OCI-LY1 (cell line): ENCODE results near the gene RNF34.

ENCODE experiments used
- H2AFZ ChIP-seq: fragments of 200-600 bp; sonication (generic), shearing (Covaris generic); 2 replicates; pipeline ENCODE4 v1.6.0; 2014; ENCODE audit warnings: antibody characterized with exemption, mild to moderate bottlenecking, low read length
- H3F3A ChIP-seq: fragments of 200-600 bp; sonication (generic), shearing (Covaris generic); 2 replicates; pipeline ENCODE4 v1.6.0; 2014; ENCODE audit warnings: mild to moderate bottlenecking, antibody characterized with exemption, low read length, moderate library complexity; ENCODE audit not compliant: insufficient read depth
- H3K27ac ChIP-seq: fragments of 200-600 bp; sonication (generic); 2 replicates; pipeline ENCODE4 v1.5.1; 2014; ENCODE audit warnings: low read length, mixed run types, mild to moderate bottlenecking, low read depth; ENCODE audit not compliant: poor library complexity, severe bottlenecking
- H3K27me3 ChIP-seq: fragments of 200-600 bp; sonication (generic); 2 replicates; pipeline ENCODE4 v1.6.0; 2014; ENCODE audit warnings: antibody characterized with exemption, mild to moderate bottlenecking, low read length, moderate library complexity; ENCODE audit not compliant: insufficient read depth
- H3K36me3 ChIP-seq: fragments of 200-600 bp; sonication (generic); 2 replicates; pipeline ENCODE4 v1.6.1; 2014; ENCODE audit warnings: mild to moderate bottlenecking, antibody characterized with exemption, low read length, moderate library complexity, mixed read lengths; ENCODE audit not compliant: insufficient read depth
- H3K4me1 ChIP-seq: fragments of 200-600 bp; sonication (generic); 2 replicates; pipeline ENCODE4 v1.5.1; 2014; ENCODE audit warnings: mild to moderate bottlenecking, low read length, moderate library complexity; ENCODE audit not compliant: insufficient read depth, severe bottlenecking
- H3K4me2 ChIP-seq: fragments of 200-600 bp; sonication (generic), shearing (Covaris generic); 2 replicates; pipeline ENCODE4 v1.6.1; 2014; ENCODE audit warnings: low read length
- H3K4me3 ChIP-seq: fragments of 200-600 bp; sonication (generic); 2 replicates; pipeline ENCODE4 v1.5.1; 2014; ENCODE audit warnings: low read length, low read depth, mild to moderate bottlenecking, mixed read lengths; ENCODE audit not compliant: poor library complexity, severe bottlenecking
- H3K79me2 ChIP-seq: fragments of 200-600 bp; shearing (Covaris generic); 2 replicates; pipeline ENCODE4 v1.6.1; 2016; ENCODE audit warnings: mixed run types, low read length, mixed read lengths; ENCODE audit not compliant: insufficient read depth
- H3K9ac ChIP-seq: fragments of 200-600 bp; sonication (generic), shearing (Covaris generic); 2 replicates; pipeline ENCODE4 v1.6.1; 2014; ENCODE audit warnings: mild to moderate bottlenecking, low read length, mixed read lengths
- H3K9me2 ChIP-seq: fragments of 200-600 bp; sonication (generic), shearing (Covaris generic); 2 replicates; pipeline ENCODE4 v1.6.1; 2014; ENCODE audit warnings: low read depth, mild to moderate bottlenecking, low read length, mixed read lengths
- H3K9me3 ChIP-seq: fragments of 200-600 bp; shearing (Covaris generic); 2 replicates; pipeline ENCODE4 v1.6.1; 2014; ENCODE audit warnings: low read length, mixed read lengths
- H4K20me1 ChIP-seq: fragments of 200-600 bp; sonication (generic), shearing (Covaris generic); 2 replicates; pipeline ENCODE4 v1.6.0; 2016; ENCODE audit warnings: mild to moderate bottlenecking, low read length; ENCODE audit not compliant: insufficient read depth
- CTCF ChIP-seq: fragments of 200-600 bp; sonication (generic), shearing (Covaris generic); IDR thresholded peaks from 2 replicates; pipeline ENCODE4 v1.5.1; 2017; ENCODE audit warnings: mild to moderate bottlenecking, antibody characterized with exemption, low read length, moderate library complexity, mixed read lengths
- EZH2 ChIP-seq: fragments of 200-600 bp; sonication (generic), shearing (Covaris generic); IDR thresholded peaks from 2 replicates; pipeline ENCODE4 v1.8.0; 2017; ENCODE audit warnings: borderline replicate concordance, mixed run types, mild to moderate bottlenecking, antibody characterized with exemption, low read length, moderate library complexity, mixed read lengths

The RNF34 gene, protein sequence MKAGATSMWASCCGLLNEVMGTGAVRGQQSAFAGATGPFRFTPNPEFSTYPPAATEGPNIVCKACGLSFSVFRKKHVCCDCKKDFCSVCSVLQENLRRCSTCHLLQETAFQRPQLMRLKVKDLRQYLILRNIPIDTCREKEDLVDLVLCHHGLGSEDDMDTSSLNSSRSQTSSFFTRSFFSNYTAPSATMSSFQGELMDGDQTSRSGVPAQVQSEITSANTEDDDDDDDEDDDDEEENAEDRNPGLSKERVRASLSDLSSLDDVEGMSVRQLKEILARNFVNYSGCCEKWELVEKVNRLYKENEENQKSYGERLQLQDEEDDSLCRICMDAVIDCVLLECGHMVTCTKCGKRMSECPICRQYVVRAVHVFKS

DNA sequence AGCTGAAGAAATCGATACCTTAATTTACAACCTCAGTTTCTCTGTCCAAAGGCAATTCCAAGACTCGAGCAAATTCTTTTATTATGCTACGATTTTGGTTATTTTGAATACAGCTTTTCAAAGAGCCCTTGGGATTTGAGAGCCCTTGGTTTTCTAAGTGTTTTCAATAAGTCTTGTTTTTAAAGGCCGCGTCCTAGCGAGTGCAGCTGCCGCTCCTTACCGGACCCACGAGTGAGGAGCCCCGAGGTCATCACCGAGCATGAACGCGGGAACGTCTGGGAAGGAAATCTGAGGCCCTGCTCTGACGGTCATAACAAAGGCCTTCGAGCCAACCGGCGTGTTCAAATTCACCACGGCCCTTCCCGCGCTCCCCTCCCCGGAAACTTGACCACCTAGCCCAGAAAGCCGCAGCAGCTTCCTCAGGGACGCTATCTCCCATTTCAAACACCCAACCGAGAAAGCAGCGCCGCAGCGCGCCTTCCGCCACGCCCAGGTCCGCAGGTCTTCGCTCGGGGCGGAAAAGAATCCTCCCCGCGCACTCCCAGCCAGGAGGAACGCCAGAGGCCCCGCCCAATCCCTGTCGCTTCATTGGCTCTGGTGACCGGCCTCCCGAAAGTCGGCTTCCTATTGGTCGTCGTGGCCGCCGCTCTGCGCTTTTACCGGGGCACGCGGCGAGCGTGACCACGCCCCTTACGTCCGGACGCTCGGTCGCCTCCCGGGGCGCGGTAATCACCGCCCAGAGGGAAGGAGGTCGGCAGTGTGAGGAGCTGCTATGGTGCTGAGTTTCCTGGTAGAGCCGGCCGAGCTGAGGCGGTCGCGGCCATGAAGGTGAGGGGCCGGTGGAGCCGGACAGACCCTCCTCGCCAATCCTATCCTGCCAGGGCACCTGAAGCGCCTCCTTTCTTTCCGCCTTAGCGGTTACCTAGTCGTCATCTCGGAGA lies at the start of gene RNF34:
RNF34 (plus strand) TSS at position 728 of the 941 bp plus-strand sequence; CDS start at position 823, 95 bp downstream.
- H3K9ac ChIP-seq: peak within 1 kb of the TSS; percentile 90
- TF ChIP-seq CTCF (no peak), EZH2 (no peak)

GRCh38 chr12:121351820-121352681 lies 47.9 kb upstream of the RNF34 start, which contains the start of gene ANAPC5:
Gene ANAPC5, minus strand, starts transcription at chr12:121352411. Its CDS starts 71 bp downstream, at chr12:121352340.
- peak within 1 kb of the TSS; percentile 77 for H3K27ac ChIP-seq
- H3K4me2 ChIP-seq: peak within 1 kb of the TSS; percentile 93
- H3K36me3 ChIP-seq: peaks cover 18% of the 10 kb centered on the region; the same call in 1 of the 2 replicates
- H3K9ac ChIP-seq: peak within 1 kb of the TSS; percentile 88
- no peaks in the 10 kb centered on the region for H3K9me2 ChIP-seq
- no peaks in the 10 kb centered on the region for H4K20me1 ChIP-seq
- H3K27me3 ChIP-seq: no peaks in the 10 kb centered on the region
- H3F3A ChIP-seq: no peaks in the 10 kb centered on the region
- TF ChIP-seq EZH2: no peak
- TF ChIP-seq CTCF: no peak; the same call in 1 of the 2 replicates
- peak within 1 kb of the TSS; percentile 37; the same call in 1 of the 2 replicates for H2AFZ ChIP-seq
- no peaks in the 10 kb centered on the region for H3K9me3 ChIP-seq
- H3K4me3 ChIP-seq: peak within 1 kb of the TSS; percentile 89
- H3K4me1 ChIP-seq: peaks cover 23% of the 10 kb centered on the region
- H3K79me2 ChIP-seq: peaks cover 43% of the 10 kb centered on the region

More for the DNA sequence above, at the start of gene RNF34:
- Histone ChIP-seq H3K4me1 (peaks cover 33% of the 10 kb centered on the region), H3K27me3 (no peaks in the 10 kb centered on the region), H3K9me2 (no peaks in the 10 kb centered on the region), H3K36me3 (peaks cover 21% of the 10 kb centered on the region), H2AFZ (0 out of 2 replicates have a peak within 1 kb of the TSS, but pooled peaks have one; percentile 17), H3K4me2 (peak within 1 kb of the TSS; percentile 98), H4K20me1 (no peaks in the 10 kb centered on the region), H3F3A (no peaks in the 10 kb centered on the region), H3K9me3 (no peaks in the 10 kb centered on the region), H3K4me3 (peak within 1 kb of the TSS; percentile 96), H3K27ac (peak within 1 kb of the TSS; percentile 39), H3K79me2 (peaks cover 32% of the 10 kb centered on the region)

- no peaks in the 10 kb centered on the region for H3F3A ChIP-seq
- peaks cover 40% of the 10 kb centered on the region for H3K79me2 ChIP-seq
- peaks cover 23% of the 10 kb centered on the region for H3K4me1 ChIP-seq
- H3K4me3 ChIP-seq: peak overlapping the region; percentile 89
- no peak overlapping the region for H3K27ac ChIP-seq
- no peaks in the 10 kb centered on the region for H3K9me3 ChIP-seq
- TF ChIP-seq EZH2 (no peak), CTCF (no peak)
- no peaks in the 10 kb centered on the region for H3K27me3 ChIP-seq
- H3K4me2 ChIP-seq: peak overlapping the region; percentile 76
- H4K20me1 ChIP-seq: no peaks in the 10 kb centered on the region
- no peaks in the 10 kb centered on the region for H3K9me2 ChIP-seq
- H3K36me3 ChIP-seq: peaks cover 12% of the 10 kb centered on the region; the same call in 1 of the 2 replicates
- peak overlapping the region; percentile 37; the same call in 1 of the 2 replicates for H2AFZ ChIP-seq
- H3K9ac ChIP-seq: peak overlapping the region; percentile 88
Observed at GRCh38 chr12:121352682-121353018, 47.3 kb upstream of the RNF34 start.
